ENCODE measurements around the gene SIRT2. TPM values are rescaled to one million over a fixed set of nuclear protein-coding genes. Genes with fewer than 3 reads are reported as not detected.

SIRT2 gene
- polyA plus RNA-seq, 1 donor (not counting 4 experiments of a cell fraction or from before 2014, with no cell fraction given) = 46.6 TPM

DNA sequence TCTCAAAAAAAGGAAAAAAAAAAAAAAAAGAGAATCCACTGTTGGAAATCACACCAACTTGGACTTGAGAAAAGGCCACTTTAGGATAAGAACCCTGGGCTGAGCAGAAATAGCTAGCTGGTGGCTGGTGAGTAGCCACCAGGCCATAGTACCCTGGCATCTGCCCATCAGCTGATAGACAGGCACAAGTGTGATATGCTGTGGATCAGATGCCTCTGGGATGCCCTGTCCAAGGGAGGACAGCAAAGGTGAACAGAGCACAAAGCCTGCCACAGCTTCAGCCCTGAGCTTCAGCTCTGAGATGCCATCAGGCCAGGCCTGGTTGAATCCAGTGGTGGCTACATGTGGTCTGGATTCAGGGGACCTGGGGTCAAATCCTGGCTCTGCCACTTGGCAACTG lies 8.7 kb downstream of the SIRT2 start:
- dilution Hi-C loops (cut with MboI; ENCODE audit: extremely low pct_ligation_motif_present, low sequenced_read_pairs) = no loop called here
- Histone ChIP-seq H2AFZ (ENCODE audit: control insufficient read depth, low read length) (no peak overlapping the region), H3K4me1 (ENCODE audit: control insufficient read depth, extremely low read depth, insufficient read depth, low read length) (no peaks in the 10 kb centered on the region), H3K27me3 (ENCODE audit: control insufficient read depth, extremely low read depth, insufficient read depth, low read length) (no peaks in the 10 kb centered on the region), H3K9ac (ENCODE audit: control insufficient read depth, extremely low read depth, insufficient read depth, low read length) (no peak overlapping the region), H3K4me3 (ENCODE audit: control insufficient read depth in 2 of 3, extremely low read depth in 1 of 3, insufficient read depth in 2 of 3, low read depth in 1 of 3, low read length in 3 of 3) (no peak overlapping the region), H3K36me3 (ENCODE audit: control insufficient read depth in 2 of 2, extremely low read depth in 1 of 2, insufficient read depth in 2 of 2, low read length in 2 of 2) (peaks cover 13% of the 10 kb centered on the region in 2 experiments), H3K9me1 (ENCODE audit: control insufficient read depth, extremely low read depth, insufficient read depth, low read length) (no peaks in the 10 kb centered on the region), H3K27ac (ENCODE audit: control insufficient read depth, insufficient read depth, low read length) (no peak overlapping the region), H3K4me2 (ENCODE audit: control insufficient read depth, extremely low read depth, insufficient read depth, low read depth, low read length) (no peak overlapping the region), H4K20me1 (ENCODE audit: control insufficient read depth, extremely low read depth, insufficient read depth, low read length) (no peaks in the 10 kb centered on the region), H3K79me2 (ENCODE audit: control insufficient read depth, insufficient read depth, low read length) (no peaks in the 10 kb centered on the region), H3K9me3 (ENCODE audit: control insufficient read depth, low read depth, low read length) (no peaks in the 10 kb centered on the region)
- TF ChIP-seq EZH2 (IDR thresholded peaks at IDR 0.05; ENCODE audit: low read length) (no peak), CTCF (optimal IDR thresholded peaks at IDR 0.05 in 1 of 3, IDR thresholded peaks at IDR 0.05 in 1 of 3, conservative IDR thresholded peaks at IDR 0.05 in 1 of 3; ENCODE audit: extremely low read depth in 1 of 3, insufficient read depth in 2 of 3, low read length in 3 of 3) (no peak)
- DNase-seq (ENCODE audit: low read depth, low spot score) (no peak), FAIRE-seq (no peak)

DNA sequence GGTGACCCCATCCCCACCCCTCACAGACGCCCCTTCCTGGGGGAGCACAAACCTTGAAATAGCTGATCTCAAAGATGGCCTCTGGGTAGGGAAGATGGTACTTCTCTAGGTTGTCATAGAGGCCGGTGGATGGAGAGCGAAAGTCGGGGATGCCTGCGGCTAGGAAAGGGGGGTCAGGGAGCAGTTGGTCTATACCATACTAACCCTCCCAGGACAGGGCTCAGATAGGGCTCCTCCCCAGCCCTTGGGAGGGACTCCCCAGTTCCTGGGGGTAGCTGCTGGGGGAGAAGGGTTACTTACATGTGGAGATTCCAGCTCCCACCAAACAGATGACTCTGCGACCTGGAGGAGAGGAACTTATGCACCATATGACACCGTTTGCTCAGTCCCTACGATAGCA lies 9.6 kb downstream of the SIRT2 start:
- Histone ChIP-seq H3K4me2 (ENCODE audit: control insufficient read depth, extremely low read depth, insufficient read depth, low read depth, low read length) (no peak overlapping the region), H2AFZ (ENCODE audit: control insufficient read depth, low read length) (no peak overlapping the region), H3K79me2 (ENCODE audit: control insufficient read depth, insufficient read depth, low read length) (no peaks in the 10 kb centered on the region), H3K9me1 (ENCODE audit: control insufficient read depth, extremely low read depth, insufficient read depth, low read length) (no peaks in the 10 kb centered on the region), H3K4me3 (ENCODE audit: control insufficient read depth in 2 of 3, extremely low read depth in 1 of 3, insufficient read depth in 2 of 3, low read depth in 1 of 3, low read length in 3 of 3) (no peak overlapping the region), H3K4me1 (ENCODE audit: control insufficient read depth, extremely low read depth, insufficient read depth, low read length) (no peaks in the 10 kb centered on the region), H3K36me3 (ENCODE audit: control insufficient read depth in 2 of 2, extremely low read depth in 1 of 2, insufficient read depth in 2 of 2, low read length in 2 of 2) (peaks cover 13% of the 10 kb centered on the region in 2 experiments), H3K27me3 (ENCODE audit: control insufficient read depth, extremely low read depth, insufficient read depth, low read length) (no peaks in the 10 kb centered on the region), H4K20me1 (ENCODE audit: control insufficient read depth, extremely low read depth, insufficient read depth, low read length) (no peaks in the 10 kb centered on the region), H3K27ac (ENCODE audit: control insufficient read depth, insufficient read depth, low read length) (no peak overlapping the region), H3K9me3 (ENCODE audit: control insufficient read depth, low read depth, low read length) (no peaks in the 10 kb centered on the region), H3K9ac (ENCODE audit: control insufficient read depth, extremely low read depth, insufficient read depth, low read length) (no peak overlapping the region)
- DNase-seq (ENCODE audit: low read depth, low spot score) (no peak), FAIRE-seq (no peak)
- dilution Hi-C loops (cut with MboI; ENCODE audit: extremely low pct_ligation_motif_present, low sequenced_read_pairs) = no loop called here
- TF ChIP-seq EZH2 (IDR thresholded peaks at IDR 0.05; ENCODE audit: low read length) = no peak
- no peak for TF ChIP-seq CTCF (optimal IDR thresholded peaks at IDR 0.05 in 1 of 3, IDR thresholded peaks at IDR 0.05 in 1 of 3, conservative IDR thresholded peaks at IDR 0.05 in 1 of 3; ENCODE audit: extremely low read depth in 1 of 3, insufficient read depth in 2 of 3, low read length in 3 of 3)
